Heart left ventricle (tissue), 16 donors: ENCODE measurements around the gene BROX. TPM values are rescaled to one million over a fixed set of nuclear protein-coding genes. Genes with fewer than 3 reads are reported as not detected.

ENCODE experiments used
- ATAC-seq, 4 donors: fragments of 200-7000 bp; cut with Tn5 transposase; one replicate each; pipeline ENCODE4 v1.9.1; 2020 to 2022; ENCODE audit warnings: moderate library complexity in 4 of 4, mild to moderate bottlenecking in 3 of 4, moderate number of reproducible peaks in 1 of 4
- DNase-seq, 5 donors: peaks; one replicate each; pipeline ENCODE4 v3.0.0-alpha.2; 2020
- H3K27ac ChIP-seq, 12 donors: fragments of 200-600 bp; sonication (generic) in 4 of 12; one replicate each; pipeline versions ENCODE4 v1.5.0 to v1.8.0; 2016 to 2022; ENCODE audit warnings: mild to moderate bottlenecking in 2 of 12
- H3K27me3 ChIP-seq, 9 donors: fragments of 200-600 bp; sonication (generic) in 2 of 9; one replicate each; pipeline versions ENCODE4 v1.5.1 to v1.8.0; 2016 to 2022; ENCODE audit warnings: mild to moderate bottlenecking in 3 of 9
- H3K36me3 ChIP-seq, 9 donors: fragments of 200-600 bp; sonication (generic) in 2 of 9; one replicate each; pipeline versions ENCODE4 v1.5.0 to v1.8.0; 2018 to 2022; ENCODE audit warnings: mild to moderate bottlenecking in 2 of 9
- H3K4me1 ChIP-seq, 12 donors: fragments of 200-600 bp; sonication (generic) in 4 of 12; one replicate each; pipeline versions ENCODE4 v1.5.0 to v1.8.0; 2016 to 2022; ENCODE audit warnings: mild to moderate bottlenecking in 3 of 12
- H3K4me3 ChIP-seq, 12 donors: fragments of 200-600 bp; sonication (generic) in 4 of 12; one replicate each; pipeline versions ENCODE4 v1.5.0 to v1.8.0; 2017 to 2022; ENCODE audit warnings: mild to moderate bottlenecking in 9 of 12, moderate library complexity in 4 of 12
- H3K9me3 ChIP-seq, 12 donors: fragments of 200-600 bp; sonication (generic) in 4 of 12; one replicate each; pipeline versions ENCODE4 v1.5.0 to v1.8.0; 2016 to 2022; ENCODE audit warnings: mild to moderate bottlenecking in 1 of 12
- POLR2A ChIP-seq, 2 donors: fragments of 450-650 bp; IDR thresholded peaks; one replicate each; pipeline ENCODE4 v1.6.1; 2017; ENCODE audit warnings: antibody characterized with exemption in 2 of 2, mild to moderate bottlenecking in 2 of 2, moderate library complexity in 2 of 2
- WGBS, 4 donors: extraction: QIAGEN DNeasy Blood & Tissue Kit in 2 of 4; methylation state at CpG; one replicate each; pipeline versions ENCODE4 v1.1.5 to v1.1.7; 2013 to 2018; 5-methylcytosine and 5-hydroxymethylcytosine counted together
- intact Hi-C, 10 donors: fragments of 100-400 bp; cut with DNase I; formaldehyde crosslinking; loops; one replicate each; pipeline versions ENCODE4 v1.11.1 to v1.14.2; 2022
- polyA plus RNA-seq, 2 donors: library from polyadenylated mRNA; stranded (reverse); fragments of 200-250 nt; gene quantifications; one replicate each; pipeline ENCODE4 v1.2.3, GENCODE V29; 2013
- total RNA-seq, 9 donors: library from RNA; depleted of rRNA in 2 of 9; stranded (reverse); fragments of >200 nt in 2 of 9; fragmentation: NEBNext Ultra II Directional in 3 of 9; extraction: Animal tissue kit (Norgen Biotek cat#: 25700) in 3 of 9; gene quantifications; one replicate each; pipeline versions ENCODE4 v1.1.0 to v1.2.4, GENCODE V29; 2016 to 2023
- TF ChIP-seq, protein P1 (sequence below), 12 donors: fragments of 200-600 bp; sonication (generic) in 4 of 12; IDR thresholded peaks; one replicate each; pipeline versions ENCODE4 v1.5.0 to v1.8.0; 2018 to 2022; ENCODE audit warnings: antibody characterized with exemption in 12 of 12, mild to moderate bottlenecking in 5 of 12
- donor health status: ischemic (EF 13 %, LVEDD 7.1; RV severe dilation, severe dysfunction).
- donor health status: healthy with polysubstance abuse.
- donor health status: DM: no; HTN: yes; CAD: no.
- donor health status: DM: no; HTN: no; CAD: no.
- donor health status: ischemic (EF 25% LVEDD 6.9; RV normal size, moderate dysfunction).
- donor health status: ischemic (EF 25% LVEDD 5.7; RV mildly dilated, moderate dysfunction).
- donor health status: healthy.
- donor health status: DM: yes; HTN: yes; CAD: no.
- donor health status: ischemic (EF 35%, LVEDD 5.7; RV mildly dilated, moderate dysfunction).
- donor health status: nonischemic (EF 11% LVEDD 7.7; RV severe dilation, severe dysfunction).
- donor health status: DM: yes; HTN: yes; CAD: no.
- donor health status: PGD.
- donor health status: ischemic (EF 29% LVEDD 5.4; RV normal size, mild dysfunction).
- donor health status: nonischemic (EF 23%, LVEDD 6.1; RV moderate dilation, normal function).

BROX gene
- total and polyA plus RNA-seq, 11 donors = 10.1 to 51.1 (median 33.0) TPM

DNA sequence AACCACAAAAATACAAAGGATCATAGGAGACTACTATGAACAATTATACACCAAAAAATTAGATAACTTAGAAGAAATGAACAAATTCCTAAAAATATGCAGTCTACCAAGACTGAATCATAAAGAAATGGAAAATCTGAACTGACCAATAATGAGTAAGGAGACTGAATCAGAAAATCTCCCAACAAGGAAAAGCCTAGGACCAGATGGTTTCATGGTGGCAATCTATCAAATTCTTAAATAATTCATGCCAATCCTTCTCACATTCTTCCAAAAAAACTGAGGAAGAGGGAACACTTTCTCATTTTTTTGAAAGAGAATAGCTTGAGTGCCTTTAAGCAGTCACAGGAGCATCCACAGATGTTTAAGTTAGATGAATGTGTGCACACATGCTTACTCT, 70.7 kb downstream of the BROX start:
- no peak for TF ChIP-seq POLR2A (IDR thresholded peaks at IDR 0.05)
- TF ChIP-seq, protein P1, sequence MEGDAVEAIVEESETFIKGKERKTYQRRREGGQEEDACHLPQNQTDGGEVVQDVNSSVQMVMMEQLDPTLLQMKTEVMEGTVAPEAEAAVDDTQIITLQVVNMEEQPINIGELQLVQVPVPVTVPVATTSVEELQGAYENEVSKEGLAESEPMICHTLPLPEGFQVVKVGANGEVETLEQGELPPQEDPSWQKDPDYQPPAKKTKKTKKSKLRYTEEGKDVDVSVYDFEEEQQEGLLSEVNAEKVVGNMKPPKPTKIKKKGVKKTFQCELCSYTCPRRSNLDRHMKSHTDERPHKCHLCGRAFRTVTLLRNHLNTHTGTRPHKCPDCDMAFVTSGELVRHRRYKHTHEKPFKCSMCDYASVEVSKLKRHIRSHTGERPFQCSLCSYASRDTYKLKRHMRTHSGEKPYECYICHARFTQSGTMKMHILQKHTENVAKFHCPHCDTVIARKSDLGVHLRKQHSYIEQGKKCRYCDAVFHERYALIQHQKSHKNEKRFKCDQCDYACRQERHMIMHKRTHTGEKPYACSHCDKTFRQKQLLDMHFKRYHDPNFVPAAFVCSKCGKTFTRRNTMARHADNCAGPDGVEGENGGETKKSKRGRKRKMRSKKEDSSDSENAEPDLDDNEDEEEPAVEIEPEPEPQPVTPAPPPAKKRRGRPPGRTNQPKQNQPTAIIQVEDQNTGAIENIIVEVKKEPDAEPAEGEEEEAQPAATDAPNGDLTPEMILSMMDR (IDR thresholded peaks at IDR 0.05) = no peak
- Histone ChIP-seq H3K27ac (no peak overlapping the region), H3K36me3 (no peaks in the 10 kb centered on the region), H3K4me3 (no peak overlapping the region), H3K27me3 (no peaks in the 10 kb centered on the region), H3K9me3 (no peaks in the 10 kb centered on the region), H3K4me1 (peaks cover 0 to 26% (median 1%) of the 10 kb centered on the region in 12 donors)
- intact Hi-C loops = no loop called here
- ATAC-seq = no peak
- DNase-seq = no peak

DNA sequence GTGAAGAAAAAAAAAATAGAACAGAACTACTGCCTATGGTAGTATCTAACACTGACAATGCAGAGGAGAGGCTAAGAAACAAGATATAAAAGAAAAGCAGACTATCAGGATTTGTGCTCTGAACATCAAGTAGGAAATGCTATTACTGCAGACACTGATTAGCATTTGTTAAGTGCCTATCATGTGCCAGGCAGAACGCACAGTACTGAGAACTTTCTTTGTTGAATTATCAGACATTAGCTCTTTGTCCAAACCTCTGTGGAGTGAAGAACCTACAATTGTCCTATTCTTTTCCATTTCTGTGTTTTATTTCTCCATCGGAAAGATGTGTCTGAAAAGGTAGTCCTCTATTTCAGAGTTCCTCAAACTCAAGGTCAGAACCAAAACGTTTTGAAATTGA, 72.0 kb downstream of the BROX start:
- DNase-seq = no peak
- no peak overlapping the region for H3K4me3 ChIP-seq
- intact Hi-C loops = no loop called here
- H3K9me3 ChIP-seq = no peaks in the 10 kb centered on the region
- WGBS, 4 donors = 42 to 49% (median 44%) methylated on average over 3 of the region's 3 CpGs
- peaks cover 0 to 26% (median 1%) of the 10 kb centered on the region in 12 donors for H3K4me1 ChIP-seq
- peak overlapping the region in 1 of 12 donors; percentile 57 for H3K27ac ChIP-seq
- H3K27me3 ChIP-seq = no peaks in the 10 kb centered on the region
- TF ChIP-seq POLR2A (IDR thresholded peaks at IDR 0.05) = no peak
- TF ChIP-seq, protein P1 (IDR thresholded peaks at IDR 0.05) = no peak
- no peak for ATAC-seq
- no peaks in the 10 kb centered on the region for H3K36me3 ChIP-seq

Other genes starting within 250 kb of the BROX start
- gene HHIPL2, start 164.5 kb upstream of the BROX start, total RNA-seq = 1 to 10 TPM in 1 of 9 donors, under 1 TPM in 1, not detected in 7; 0.27 to 1.1 TPM
- under 1 TPM in 1 of 2 donors, not detected in 1; 0.06 TPM for gene HHIPL2, start 164.5 kb upstream of the BROX start, polyA plus RNA-seq
- gene TAF1A, start 122.6 kb upstream of the BROX start, total RNA-seq = 1 to 10 TPM in 8 of 9 donors, under 1 TPM in 1; 0.81 to 5.1 (median 1.6) TPM
- gene TAF1A, start 122.6 kb upstream of the BROX start, polyA plus RNA-seq = 1 to 10 TPM in 1 of 2 donors, under 1 TPM in 1; 0.99 to 2.4 TPM
- 10 to 100 TPM; 50.2 to 71.1 (median 61.4) TPM for gene MIA3, start 94.5 kb upstream of the BROX start, total RNA-seq
- gene MIA3, start 94.5 kb upstream of the BROX start, polyA plus RNA-seq = 10 to 100 TPM; 20.2 to 48.6 TPM
- gene AIDA, start 73 bp upstream of the BROX start, total RNA-seq = 10 to 100 TPM; 29.9 to 73.7 (median 49.2) TPM
- gene AIDA, start 73 bp upstream of the BROX start, polyA plus RNA-seq = 10 to 100 TPM; 29.0 to 45.1 TPM
- under 1 TPM in 2 of 9 donors, not detected in 7; 0.16 to 0.48 TPM for gene FAM177B, start 24.6 kb downstream of the BROX start, total RNA-seq
- gene FAM177B, start 24.6 kb downstream of the BROX start, polyA plus RNA-seq = under 1 TPM in 1 of 2 donors, not detected in 1; 0.27 TPM
- 10 to 100 TPM in 1 of 9 donors, 1 to 10 TPM in 8; 3.5 to 16.3 (median 5.9) TPM for gene DISP1, start 102.5 kb downstream of the BROX start, total RNA-seq
- 1 to 10 TPM; 2.3 to 4.3 TPM for gene DISP1, start 102.5 kb downstream of the BROX start, polyA plus RNA-seq